ENCODE results near the gene NAE1. TPM values are rescaled to one million over a fixed set of nuclear protein-coding genes. Genes with fewer than 3 reads are reported as not detected.

The NAE1 gene
- total RNA-seq, 1 experiment from 2014 or later = 82.3 TPM

DNA sequence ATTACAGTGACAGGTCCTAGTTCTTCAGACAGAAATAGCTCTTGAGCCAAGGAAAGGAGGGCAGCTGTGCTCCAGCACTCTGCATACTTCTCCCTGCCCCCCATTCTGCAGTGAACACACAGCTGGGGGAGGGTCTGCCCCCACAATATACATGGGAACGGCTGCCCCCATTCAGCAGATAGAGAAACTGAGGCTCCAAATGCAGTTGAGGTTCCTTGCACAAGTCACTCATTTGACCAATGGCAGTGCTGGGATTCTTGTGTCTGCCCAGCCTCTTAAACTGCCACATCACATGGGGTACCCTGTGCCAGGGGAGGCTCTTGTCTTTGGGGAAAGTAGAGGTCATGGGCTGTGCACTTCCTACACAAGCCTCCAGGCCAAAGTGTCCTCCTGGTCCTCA lies 38.6 kb upstream of the NAE1 start:
- Histone ChIP-seq H3K27me3 (ENCODE audit: low read length) (no peaks in the 10 kb centered on the region), H3K4me1 (ENCODE audit: insufficient read depth, low read length) (peaks cover 9% of the 10 kb centered on the region), H3K4me3 (ENCODE audit: low read length) (no peak overlapping the region), H3K36me3 (ENCODE audit: low read depth, low read length) (no peaks in the 10 kb centered on the region), H3K4me2 (ENCODE audit: low read length) (no peak overlapping the region), H3K79me2 (ENCODE audit: low read length) (no peaks in the 10 kb centered on the region), H3K9me3 (ENCODE audit: low read length) (no peaks in the 10 kb centered on the region), H3K9ac (ENCODE audit: low read length) (no peak overlapping the region), H3K27ac (ENCODE audit: low read length) (no peak overlapping the region), H3K9me2 (replicated peaks; ENCODE audit: low read length) (no peaks in the 10 kb centered on the region), H2AFZ (ENCODE audit: low read length) (no peak overlapping the region), H3F3A (ENCODE audit: low read length, unreplicated experiment) (no peaks in the 10 kb centered on the region), H4K20me1 (ENCODE audit: low read length) (no peaks in the 10 kb centered on the region)
- ChIA-PET POLR2A (ENCODE audit: unreplicated experiment) (interaction anchor here (0.6 kb wide), 1 partner anchor 381 kb away, joined by 19 read pairs; no protein-coding TSS in a partner anchor), CTCF (no interaction called here)
- TF ChIP-seq, protein P1, sequence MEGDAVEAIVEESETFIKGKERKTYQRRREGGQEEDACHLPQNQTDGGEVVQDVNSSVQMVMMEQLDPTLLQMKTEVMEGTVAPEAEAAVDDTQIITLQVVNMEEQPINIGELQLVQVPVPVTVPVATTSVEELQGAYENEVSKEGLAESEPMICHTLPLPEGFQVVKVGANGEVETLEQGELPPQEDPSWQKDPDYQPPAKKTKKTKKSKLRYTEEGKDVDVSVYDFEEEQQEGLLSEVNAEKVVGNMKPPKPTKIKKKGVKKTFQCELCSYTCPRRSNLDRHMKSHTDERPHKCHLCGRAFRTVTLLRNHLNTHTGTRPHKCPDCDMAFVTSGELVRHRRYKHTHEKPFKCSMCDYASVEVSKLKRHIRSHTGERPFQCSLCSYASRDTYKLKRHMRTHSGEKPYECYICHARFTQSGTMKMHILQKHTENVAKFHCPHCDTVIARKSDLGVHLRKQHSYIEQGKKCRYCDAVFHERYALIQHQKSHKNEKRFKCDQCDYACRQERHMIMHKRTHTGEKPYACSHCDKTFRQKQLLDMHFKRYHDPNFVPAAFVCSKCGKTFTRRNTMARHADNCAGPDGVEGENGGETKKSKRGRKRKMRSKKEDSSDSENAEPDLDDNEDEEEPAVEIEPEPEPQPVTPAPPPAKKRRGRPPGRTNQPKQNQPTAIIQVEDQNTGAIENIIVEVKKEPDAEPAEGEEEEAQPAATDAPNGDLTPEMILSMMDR (conservative IDR thresholded peaks at IDR 0.05; ENCODE audit: low read depth, low read length) = no peak
- TF ChIP-seq EZH2 (IDR thresholded peaks at IDR 0.05; ENCODE audit: low read length, unreplicated experiment) (no peak), EZH2phosphoT487 (IDR thresholded peaks at IDR 0.05; ENCODE audit: borderline replicate concordance, low read length) (no peak)
- intact Hi-C loops (cut with micrococcal nuclease) = loop anchor here (10.0 kb wide), 1 partner anchor 115 kb away; the partner anchor contains the start of gene DYNC1LI2
- no peak for DNase-seq
- no peak for ATAC-seq
- no TSS peak for BruUV-seq (replicated peaks)

DNA sequence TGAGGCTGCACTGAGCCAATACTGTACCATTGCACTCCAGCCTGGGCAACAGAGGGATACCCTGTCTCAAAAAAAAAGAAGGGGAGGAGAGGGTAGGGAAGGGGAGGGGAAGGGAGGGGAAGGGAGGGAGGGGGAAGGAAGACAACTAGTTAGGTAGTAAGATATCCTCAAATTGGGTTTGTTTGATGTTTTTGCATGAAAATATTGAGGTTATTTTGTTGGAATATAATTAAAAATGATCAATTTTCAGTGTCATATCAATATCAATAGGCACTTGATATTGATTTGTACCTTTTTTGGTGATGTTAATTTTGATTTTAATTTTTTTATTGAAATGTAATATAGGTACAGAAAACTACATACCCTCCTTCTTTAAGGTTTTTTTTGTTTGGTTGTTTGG lies 32.9 kb upstream of the NAE1 start:
- Histone ChIP-seq H3K9me3 (ENCODE audit: low read length) (no peaks in the 10 kb centered on the region), H3K27me3 (ENCODE audit: low read length) (no peaks in the 10 kb centered on the region), H4K20me1 (ENCODE audit: low read length) (no peaks in the 10 kb centered on the region), H3F3A (ENCODE audit: low read length, unreplicated experiment) (no peaks in the 10 kb centered on the region), H2AFZ (ENCODE audit: low read length) (no peak overlapping the region), H3K36me3 (ENCODE audit: low read depth, low read length) (no peaks in the 10 kb centered on the region), H3K4me2 (ENCODE audit: low read length) (no peak overlapping the region), H3K4me1 (ENCODE audit: insufficient read depth, low read length) (peaks cover 6% of the 10 kb centered on the region; the same call in 1 of the 2 replicates), H3K9ac (ENCODE audit: low read length) (no peak overlapping the region), H3K4me3 (ENCODE audit: low read length) (no peak overlapping the region), H3K9me2 (replicated peaks; ENCODE audit: low read length) (no peaks in the 10 kb centered on the region), H3K79me2 (ENCODE audit: low read length) (no peaks in the 10 kb centered on the region), H3K27ac (ENCODE audit: low read length) (no peak overlapping the region)
- BruUV-seq (replicated peaks) = no TSS peak
- intact Hi-C loops (cut with micrococcal nuclease) = loop anchor here (10.0 kb wide), 1 partner anchor 109 kb away; the partner anchor contains the start of gene DYNC1LI2
- CTCF ChIA-PET = no interaction called here
- DNase-seq = no peak
- no peak for ATAC-seq
- no peak for TF ChIP-seq EZH2 (IDR thresholded peaks at IDR 0.05; ENCODE audit: low read length, unreplicated experiment)
- no peak for TF ChIP-seq EZH2phosphoT487 (IDR thresholded peaks at IDR 0.05; ENCODE audit: borderline replicate concordance, low read length)
- TF ChIP-seq, protein P1 (conservative IDR thresholded peaks at IDR 0.05; ENCODE audit: low read depth, low read length) = no peak
- POLR2A ChIA-PET (ENCODE audit: unreplicated experiment) = no interaction called here

DNA sequence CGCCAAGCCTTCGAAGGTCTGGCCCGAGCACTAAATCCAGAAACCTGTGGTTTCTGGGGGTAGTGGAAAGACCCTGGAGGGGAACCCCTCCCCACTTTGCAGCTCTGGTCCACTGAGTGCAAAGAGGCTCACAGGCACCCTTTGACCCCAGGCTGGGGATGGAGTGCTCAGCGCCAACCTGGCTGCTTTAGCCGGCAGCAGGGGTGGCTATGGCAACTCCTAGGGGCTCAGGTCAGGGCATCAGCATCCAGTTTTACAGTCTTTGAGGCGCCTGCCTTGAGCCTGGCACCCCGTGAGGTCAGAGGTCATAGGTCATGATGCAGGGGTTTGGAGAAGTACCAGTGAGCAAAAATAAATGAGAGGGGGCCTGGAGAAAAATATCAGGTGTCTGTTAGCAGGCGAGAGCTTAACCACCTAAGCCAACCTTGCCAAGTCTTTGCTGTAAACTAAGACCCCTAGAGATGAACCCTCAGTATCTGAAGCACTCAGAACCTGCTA lies 31.3 kb upstream of the NAE1 start:
- H2AFZ ChIP-seq (ENCODE audit: low read length) = no peak overlapping the region
- H3K4me1 ChIP-seq (ENCODE audit: insufficient read depth, low read length) = peaks cover 6% of the 10 kb centered on the region; the same call in 1 of the 2 replicates
- no peaks in the 10 kb centered on the region for H3K9me2 ChIP-seq (replicated peaks; ENCODE audit: low read length)
- no peaks in the 10 kb centered on the region for H3F3A ChIP-seq (ENCODE audit: low read length, unreplicated experiment)
- ChIA-PET POLR2A (ENCODE audit: unreplicated experiment) (no interaction called here), CTCF (no interaction called here)
- no peaks in the 10 kb centered on the region for H3K79me2 ChIP-seq (ENCODE audit: low read length)
- H3K36me3 ChIP-seq (ENCODE audit: low read depth, low read length) = no peaks in the 10 kb centered on the region
- intact Hi-C loops (cut with micrococcal nuclease) = loop anchor here (10.0 kb wide), 1 partner anchor 107 kb away; the partner anchor contains the start of gene DYNC1LI2
- TF ChIP-seq EZH2phosphoT487 (IDR thresholded peaks at IDR 0.05; ENCODE audit: borderline replicate concordance, low read length) = no peak
- no peak for TF ChIP-seq EZH2 (IDR thresholded peaks at IDR 0.05; ENCODE audit: low read length, unreplicated experiment)
- TF ChIP-seq, protein P1 (conservative IDR thresholded peaks at IDR 0.05; ENCODE audit: low read depth, low read length) = no peak
- H3K4me2 ChIP-seq (ENCODE audit: low read length) = no peak overlapping the region
- ATAC-seq (no peak), DNase-seq (no peak)
- H4K20me1 ChIP-seq (ENCODE audit: low read length) = no peaks in the 10 kb centered on the region
- no TSS peak for BruUV-seq (replicated peaks)
- H3K27ac ChIP-seq (ENCODE audit: low read length) = no peak overlapping the region
- H3K9ac ChIP-seq (ENCODE audit: low read length) = no peak overlapping the region
- no peaks in the 10 kb centered on the region for H3K9me3 ChIP-seq (ENCODE audit: low read length)
- no peaks in the 10 kb centered on the region for H3K27me3 ChIP-seq (ENCODE audit: low read length)
- no peak overlapping the region for H3K4me3 ChIP-seq (ENCODE audit: low read length)

Measured in PC-3 (cell line).